GF-D8 (cell line): ENCODE measurements around the gene EHMT2.

Experiments used
- DNase-seq: peaks from one replicate; lab custom pipeline; 2025; lab: John Stamatoyannopoulos, UW

Gene EHMT2

GRCh38 chr6:31888276-31889258 lies 8.9 kb downstream of the EHMT2 start:
- no peak for DNase-seq

GRCh38 chr6:31887173-31888007 lies 10.1 kb downstream of the EHMT2 start:
- DNase-seq: no peak

- DNase-seq: no peak
Observed at GRCh38 chr6:31886541-31886991, 10.9 kb downstream of the EHMT2 start.

GRCh38 chr6:31884528-31885035 lies 12.9 kb downstream of the EHMT2 start:
- DNase-seq: no peak

- DNase-seq: no peak
Observed at GRCh38 chr6:31883676-31884075, 13.8 kb downstream of the EHMT2 start.

- DNase-seq: no peak
Observed at GRCh38 chr6:31882344-31882743, 15.2 kb downstream of the EHMT2 start.

- no peak for DNase-seq
Observed at GRCh38 chr6:31881136-31881859, 16.2 kb downstream of the EHMT2 start.

GRCh38 chr6:31880616-31881015 lies 16.9 kb downstream of the EHMT2 start:
- DNase-seq: no peak

- DNase-seq: no peak
Observed at GRCh38 chr6:31879901-31880300, 17.6 kb downstream of the EHMT2 start.

GRCh38 chr6:31879143-31879542 lies 18.4 kb downstream of the EHMT2 start:
- DNase-seq: no peak

GRCh38 chr6:31878726-31879125 lies 18.8 kb downstream of the EHMT2 start, which contains the start of gene SLC44A4:
SLC44A4 (minus strand) TSS chr6:31878997; CDS start chr6:31878980, 17 bp downstream.
- DNase-seq: no peak

GRCh38 chr6:31878222-31878621 lies 19.3 kb downstream of the EHMT2 start:
- DNase-seq: no peak

GRCh38 chr6:31877651-31878161 lies 19.8 kb downstream of the EHMT2 start:
- DNase-seq: no peak

GRCh38 chr6:31877125-31877650 lies 20.3 kb downstream of the EHMT2 start:
- no peak for DNase-seq

GRCh38 chr6:31876357-31876756 lies 21.1 kb downstream of the EHMT2 start:
- DNase-seq: no peak

GRCh38 chr6:31875877-31876276 lies 21.6 kb downstream of the EHMT2 start:
- DNase-seq: no peak

- DNase-seq: no peak
Observed at GRCh38 chr6:31874836-31875572, 22.5 kb downstream of the EHMT2 start.

GRCh38 chr6:31874084-31874670 lies 23.3 kb downstream of the EHMT2 start:
- DNase-seq: no peak

GRCh38 chr6:31871046-31871659 lies 26.3 kb downstream of the EHMT2 start:
- DNase-seq: no peak
